Panc1 (cell line): ENCODE results near the gene CMKLR1. TPM values are rescaled to one million over a fixed set of nuclear protein-coding genes. Genes with fewer than 3 reads are reported as not detected.

Experiments used
- ATAC-seq: fragments of 200-7000 bp; cut with Tn5 transposase; 2 replicates; pipeline ENCODE4 v1.9.1; 2020; ENCODE audit warnings: mild to moderate bottlenecking, moderate library complexity
- BruUV-seq: library from RNA; stranded (reverse); fragments of 400-500 nt; replicated peaks from 2 replicates; lab custom pipeline; 2021; lab: Mats Ljungman, UMichigan
- CTCF ChIA-PET: fragments of 300-600 bp; sonication (Branson Sonifier 250); formaldehyde crosslinking; loops from one replicate; lab custom pipeline; 2022; ENCODE audit warnings: antibody characterized with exemption; lab: Charles Lee
- POLR2A ChIA-PET: fragments of 300-600 bp; sonication (Branson Sonifier 250); formaldehyde crosslinking; loops from one replicate; lab custom pipeline; 2022; ENCODE audit warnings: antibody characterized with exemption; lab: Charles Lee
- DNase-seq: peaks from one replicate; pipeline ENCODE4 v3.0.0-alpha.2; 2010; ENCODE audit warnings: low read depth, low spot score
- H3K27ac ChIP-seq: 2 replicates; pipeline ENCODE4 v1.5.1; 2011; ENCODE audit warnings: mild to moderate bottlenecking, low read length, inconsistent platforms
- H3K27me3 ChIP-seq: fragments of 200-500 bp; sonication (Bioruptor generic); 2 replicates; pipeline ENCODE4 v1.6.0; 2014; ENCODE audit warnings: low read length, inconsistent platforms; ENCODE audit not compliant: control insufficient read depth, insufficient read depth
- H3K36me3 ChIP-seq: fragments of 200-500 bp; sonication (Bioruptor generic); 2 replicates; pipeline ENCODE4 v1.5.1; 2014; ENCODE audit warnings: inconsistent platforms, mild to moderate bottlenecking, low read length, moderate library complexity; ENCODE audit not compliant: control insufficient read depth, insufficient read depth
- H3K4me1 ChIP-seq: 2 replicates; pipeline ENCODE4 v1.5.1; 2011; ENCODE audit warnings: inconsistent platforms, mild to moderate bottlenecking, low read length, moderate library complexity; ENCODE audit not compliant: control insufficient read depth, insufficient read depth
- H3K4me3 ChIP-seq, 2 experiments: 2 replicates each; pipeline ENCODE4 v1.5.1; 2011 to 2012; ENCODE audit warnings: low read depth in 2 of 2, low read length in 2 of 2, mild to moderate bottlenecking in 2 of 2, inconsistent platforms in 1 of 2, moderate library complexity in 1 of 2
- H3K9me3 ChIP-seq: fragments of 200-500 bp; sonication (Bioruptor generic); 2 replicates; pipeline ENCODE4 v1.5.1; 2014; ENCODE audit warnings: low read depth, mild to moderate bottlenecking, inconsistent platforms, low read length, moderate library complexity; ENCODE audit not compliant: control insufficient read depth, insufficient read depth
- CTCF ChIP-seq: fragments of 450-650 bp; IDR thresholded peaks from 2 replicates; pipeline ENCODE4 v1.5.1; 2017; ENCODE audit warnings: mild to moderate bottlenecking
- POLR2AphosphoS5 ChIP-seq: IDR thresholded peaks from 2 replicates; pipeline ENCODE4 v1.6.1; 2012; ENCODE audit warnings: mild to moderate bottlenecking, low read depth, low read length, moderate library complexity
- REST ChIP-seq, 2 experiments: IDR thresholded peaks; 2 replicates each; pipeline ENCODE4 v1.6.1; 2011 to 2012; ENCODE audit warnings: low read depth in 2 of 2, control low read depth in 1 of 2, low read length in 1 of 2, mild to moderate bottlenecking in 1 of 2, moderate library complexity in 1 of 2; ENCODE audit not compliant: insufficient read depth in 1 of 2
- SIN3A ChIP-seq: IDR thresholded peaks from 2 replicates; pipeline ENCODE4 v1.6.1; 2012; ENCODE audit warnings: low read depth, mild to moderate bottlenecking, low read length, moderate library complexity, borderline replicate concordance; ENCODE audit not compliant: insufficient read depth
- TCF7L2 ChIP-seq: IDR thresholded peaks from 2 replicates; pipeline ENCODE4 v1.6.1; 2011; ENCODE audit warnings: mild to moderate bottlenecking, low read depth, low read length, inconsistent platforms
- in situ Hi-C: cut with HindIII; loops from 2 replicates; pipeline ENCODE4 v1.10.0; 2016; ENCODE audit warnings: low sequenced_read_pairs, low pct_unique_long_range_greater_than_20kb
- intact Hi-C: fragments of 100-400 bp; cut with micrococcal nuclease; formaldehyde crosslinking; loops from one replicate; pipeline ENCODE4 v1.10.0; 2022; ENCODE audit not compliant: unreplicated experiment
- total RNA-seq: library from RNA; stranded (reverse); gene quantifications from one replicate; pipeline ENCODE4 v1.2.1, GENCODE V29; 2021; ENCODE audit not compliant: unreplicated experiment

The CMKLR1 gene
- total RNA-seq, 1 experiment from 2014 or later, result 0.03 TPM

GRCh38 chr12:108270035-108270848, 68.9 kb downstream of the CMKLR1 start:
- in situ Hi-C loops, result no loop called here
- TF ChIP-seq POLR2AphosphoS5 (no peak), TCF7L2 (no peak), SIN3A (no peak), CTCF (no peak), REST (IDR thresholded peaks at IDR 0.05; ENCODE audit: insufficient read depth in 1 of 2, low read depth in 2 of 2, low read length in 1 of 2) (no peak)
- Histone ChIP-seq H3K36me3 (no peaks in the 10 kb centered on the region), H3K9me3 (no peaks in the 10 kb centered on the region), H3K4me3 (no peak overlapping the region), H3K4me1 (no peaks in the 10 kb centered on the region), H3K27ac (no peak overlapping the region), H3K27me3 (peaks cover 6% of the 10 kb centered on the region)
- ChIA-PET POLR2A (no interaction called here), CTCF (no interaction called here)
- no peak for ATAC-seq
- DNase-seq, result no peak
- no TSS peak for BruUV-seq
- intact Hi-C loops, result no loop called here

GRCh38 chr12:108269224-108269623, 69.9 kb downstream of the CMKLR1 start:
- no peak overlapping the region for H3K4me3 ChIP-seq
- no peak overlapping the region for H3K27ac ChIP-seq
- intact Hi-C loops (no loop called here), in situ Hi-C loops (no loop called here)
- H3K36me3 ChIP-seq, result no peaks in the 10 kb centered on the region
- ChIA-PET CTCF (no interaction called here), POLR2A (no interaction called here)
- H3K27me3 ChIP-seq, result peaks cover 10% of the 10 kb centered on the region
- TF ChIP-seq POLR2AphosphoS5 (no peak), TCF7L2 (no peak), CTCF (no peak), SIN3A (no peak), REST (IDR thresholded peaks at IDR 0.05; ENCODE audit: insufficient read depth in 1 of 2, low read depth in 2 of 2, low read length in 1 of 2) (no peak)
- no peaks in the 10 kb centered on the region for H3K4me1 ChIP-seq
- H3K9me3 ChIP-seq, result no peaks in the 10 kb centered on the region
- DNase-seq (no peak), ATAC-seq (no peak)
- BruUV-seq, result no TSS peak
